HepG2 (cell line): ENCODE data around the gene CRYBB2. TPM values are rescaled to one million over a fixed set of nuclear protein-coding genes. Genes with fewer than 3 reads are reported as not detected.

Experiments used
- AHDC1 ChIP-seq: sonication (generic); formaldehyde crosslinking; IDR thresholded peaks from 2 replicates; pipeline ENCODE4 v1.5.1; 2020; ENCODE audit warnings: mild to moderate bottlenecking, missing genetic modification reagents, borderline replicate concordance
- BCL6 ChIP-seq: IDR thresholded peaks from 2 replicates; pipeline ENCODE4 v1.6.1; 2016; ENCODE audit warnings: missing genetic modification reagents, missing compliant biosample characterization
- DZIP1 ChIP-seq: sonication (generic); formaldehyde crosslinking; IDR thresholded peaks from 2 replicates; pipeline ENCODE4 v1.5.0; 2020; ENCODE audit warnings: mild to moderate bottlenecking, missing genetic modification reagents
- EHMT2 ChIP-seq: fragments of 200-600 bp; sonication (generic); IDR thresholded peaks from 2 replicates; pipeline ENCODE4 v1.7.0; 2017; ENCODE audit warnings: antibody characterized with exemption, low read depth, low read length, borderline replicate concordance
- ETS1 ChIP-seq: sonication (generic); formaldehyde crosslinking; IDR thresholded peaks from 2 replicates; pipeline ENCODE4 v1.4.0; 2020; ENCODE audit warnings: missing genetic modification reagents
- HOXA3 ChIP-seq: sonication (generic); formaldehyde crosslinking; IDR thresholded peaks from 2 replicates; pipeline ENCODE4 v1.5.0; 2020; ENCODE audit warnings: missing genetic modification reagents
- KLF16 ChIP-seq, 2 experiments: sonication (generic) in 1 of 2; formaldehyde crosslinking in 1 of 2; IDR thresholded peaks; 2 replicates each; pipeline versions ENCODE4 v1.6.1 to v1.8.0; 2016 to 2023; ENCODE audit warnings: missing genetic modification reagents in 2 of 2, missing compliant biosample characterization in 1 of 2
- MED13 ChIP-seq: sonication (generic); formaldehyde crosslinking; IDR thresholded peaks from 2 replicates; pipeline ENCODE4 v1.5.0; 2020; ENCODE audit warnings: missing genetic modification reagents
- RAD21 ChIP-seq: fragments of 450-650 bp; formaldehyde crosslinking; IDR thresholded peaks from 2 replicates; pipeline ENCODE4 v1.5.0; 2020; ENCODE audit warnings: mild to moderate bottlenecking
- STAT6 ChIP-seq: sonication (generic); formaldehyde crosslinking; IDR thresholded peaks from 2 replicates; pipeline ENCODE4 v1.4.0; 2020; ENCODE audit warnings: missing genetic modification reagents, mild to moderate bottlenecking, borderline replicate concordance
- TBP ChIP-seq: sonication (generic); formaldehyde crosslinking; IDR thresholded peaks from 2 replicates; pipeline ENCODE4 v1.5.0; 2020; ENCODE audit warnings: missing genetic modification reagents
- ZFP91 ChIP-seq: sonication (generic); formaldehyde crosslinking; IDR thresholded peaks from 2 replicates; pipeline ENCODE4 v1.9.0; 2022; ENCODE audit warnings: missing genetic modification reagents, mild to moderate bottlenecking, borderline replicate concordance
- ZNF468 ChIP-seq: sonication (generic); formaldehyde crosslinking; IDR thresholded peaks from 2 replicates; pipeline ENCODE4 v1.8.0; 2022; ENCODE audit warnings: mild to moderate bottlenecking, moderate library complexity, missing genetic modification reagents
- ZNF891 ChIP-seq: sonication (generic); formaldehyde crosslinking; IDR thresholded peaks from 2 replicates; pipeline ENCODE4 v1.5.0; 2020; ENCODE audit warnings: mild to moderate bottlenecking, missing genetic modification reagents
- polyA plus RNA-seq, 8 experiments: library from polyadenylated mRNA; depleted of rRNA in 3 of 8; stranded (reverse) in 7 of 8; unstranded in 1 of 8; fragments of >200 nt; fragmentation: Illumina TruSeq in 4 of 8; extraction: Trizol in 4 of 8; gene quantifications; 2 replicates each; pipeline versions ENCODE4 v1.2.1 to v1.2.3, GENCODE V29; 2011 to 2016; ENCODE audit warnings: low read depth in 4 of 8, missing spikeins in 1 of 8, mixed read lengths in 1 of 8; ENCODE audit not compliant: insufficient read depth in 1 of 8
- total RNA-seq, 5 experiments: library from RNA; depleted of rRNA; stranded (reverse); fragments of >200 nt; fragmentation: Illumina TruSeq; extraction: Trizol; gene quantifications; 2 replicates each; pipeline ENCODE4 v1.2.3, GENCODE V29; 2016; ENCODE audit warnings: low read depth in 1 of 5

The CRYBB2 gene
- total and polyA plus RNA-seq, 2 of the 13 experiments (the other 11 are each of a cell fraction or from before 2014, with no cell fraction given) = 0.11 to 0.18 TPM

- TF ChIP-seq DZIP1 (CRISPR knock-in tag) (peak; percentile 65; the same call in 1 of the 2 replicates), STAT6 (CRISPR knock-in tag) (no peak), HOXA3 (CRISPR knock-in tag) (peak; percentile 50; the same call in 1 of the 2 replicates), BCL6 (peak; percentile 83), AHDC1 (CRISPR knock-in tag) (no peak), ETS1 (CRISPR knock-in tag) (no peak), KLF16 (CRISPR knock-in tag; IDR thresholded peaks at IDR 0.05) (peak in 1 of 2 experiments; percentile 35; a peak in 1 of 4 replicates), ZFP91 (CRISPR knock-in tag) (peak; percentile 62; the same call in 1 of the 2 replicates), TBP (CRISPR knock-in tag) (no peak), ZNF468 (CRISPR knock-in tag) (no peak), ZNF891 (CRISPR knock-in tag) (0 out of 2 replicates have a peak, but pooled peaks have one; percentile 19), EHMT2 (no peak), MED13 (CRISPR knock-in tag) (no peak), RAD21 (CRISPR knock-in tag) (peak; percentile 95)
Measured at GRCh38 chr22:25235547-25236290, 16.3 kb downstream of the CRYBB2 start (continued).
